CD4-positive, alpha-beta T cell treated with Interleukin-21 for 1 hour (primary cell): Measurements from ENCODE around the gene KCNK18.
A peak's percentile ranks its signal among the peaks of the same experiment; 100 is the strongest.

ENCODE experiments used
- DNase-seq: peaks from one replicate; pipeline ENCODE4 v3.0.0-alpha.2; 2020

Gene KCNK18

DNA sequence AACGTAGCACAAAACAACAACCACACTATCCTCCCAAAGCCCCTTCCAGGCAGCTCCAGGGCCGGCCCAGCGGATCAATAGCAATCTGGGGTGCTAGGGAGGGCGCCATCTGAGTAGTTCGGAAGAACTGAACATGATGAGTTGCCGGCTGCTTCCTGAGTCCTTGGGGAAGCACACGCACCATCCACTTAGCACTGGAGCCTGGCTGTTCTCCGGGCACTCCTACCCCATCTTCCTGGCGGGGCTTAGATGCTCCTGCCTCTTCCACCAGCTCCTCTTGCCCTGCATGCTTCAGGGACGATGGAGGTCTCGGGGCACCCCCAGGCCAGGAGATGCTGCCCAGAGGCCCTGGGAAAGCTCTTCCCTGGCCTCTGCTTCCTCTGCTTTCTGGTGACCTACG lies at the start of gene KCNK18:
TSS of gene KCNK18 (plus strand) at position 301 of the 400 bp plus-strand sequence. CDS start at position 301, 0 bp downstream.
- DNase-seq = no peak

DNA sequence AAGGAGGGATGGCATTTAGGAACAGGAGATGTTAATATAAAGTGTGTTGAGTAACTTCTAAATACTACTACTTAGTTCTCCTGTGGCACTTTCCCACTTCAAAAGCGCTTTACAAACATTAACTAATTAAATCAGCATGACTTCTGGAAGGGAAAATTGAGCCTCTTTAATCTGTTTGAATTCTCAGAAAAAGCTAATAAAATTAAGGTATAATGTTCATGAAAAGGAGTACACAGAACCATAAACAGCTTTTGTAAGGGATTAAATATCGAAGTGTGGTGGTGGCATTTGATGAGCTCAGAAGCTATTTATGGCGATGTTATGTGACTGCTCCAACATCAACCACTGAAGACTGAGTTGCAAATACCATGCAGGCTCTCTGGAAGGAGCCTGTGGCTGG lies 49.0 kb upstream of the KCNK18 start:
- no peak for DNase-seq

DNA sequence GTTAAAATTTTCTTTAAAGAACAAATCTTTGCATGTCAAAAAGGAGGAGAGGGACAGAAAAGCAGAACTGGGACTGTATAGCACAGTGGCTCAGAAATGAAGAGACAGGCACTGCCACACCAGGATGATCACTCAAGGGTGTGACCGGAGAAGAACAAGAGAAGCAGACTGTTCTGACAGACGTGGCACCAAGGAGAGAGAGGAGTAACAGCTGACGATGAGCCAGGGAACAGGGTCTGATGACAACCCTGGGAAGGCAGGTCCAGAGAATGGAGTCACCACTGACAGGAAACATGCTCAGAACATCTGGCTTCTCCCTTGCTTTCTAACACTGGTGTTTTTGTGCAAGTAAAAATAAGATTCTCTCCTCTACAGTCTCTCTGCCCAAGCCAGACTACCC lies 44.6 kb upstream of the KCNK18 start:
- DNase-seq = no peak

DNA sequence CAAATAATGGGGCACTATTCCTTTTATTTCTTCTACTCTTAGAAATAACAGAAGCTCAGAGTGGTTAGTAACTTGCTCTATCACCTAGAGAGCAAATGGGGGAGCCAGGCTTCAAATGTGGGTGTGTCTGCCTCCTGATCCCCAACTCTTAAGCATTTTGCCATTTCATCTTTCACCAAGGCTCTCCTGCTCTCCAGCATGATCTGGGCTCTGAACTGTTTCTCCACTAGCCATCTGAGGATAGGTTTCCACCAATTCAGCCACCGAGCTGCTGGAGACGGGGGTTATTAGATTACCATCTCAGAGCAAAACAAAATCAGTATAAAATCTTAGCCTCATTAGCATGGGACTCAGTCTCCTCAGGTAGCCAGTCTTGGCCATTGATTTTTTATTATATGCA lies 39.0 kb upstream of the KCNK18 start:
- DNase-seq = no peak

DNA sequence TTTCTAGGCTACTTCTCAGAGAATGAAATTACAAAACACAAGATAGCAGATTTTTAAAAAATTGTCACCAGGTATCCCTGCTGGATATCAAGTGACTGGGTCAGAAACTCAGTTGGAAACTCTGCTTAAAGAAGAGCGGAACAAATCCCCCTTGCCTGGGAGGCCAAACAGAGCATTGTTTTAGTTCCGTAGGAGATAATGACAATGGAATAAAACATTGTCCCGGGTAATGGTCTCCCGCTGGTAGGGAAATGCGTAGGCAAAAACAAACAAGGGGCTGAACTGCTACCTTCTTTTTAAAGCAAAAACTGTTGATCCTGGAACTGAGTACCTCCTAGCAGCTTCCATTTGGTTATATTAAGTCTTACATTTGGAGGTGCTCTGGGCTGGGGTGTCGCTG lies 37.9 kb upstream of the KCNK18 start:
- no peak for DNase-seq

DNA sequence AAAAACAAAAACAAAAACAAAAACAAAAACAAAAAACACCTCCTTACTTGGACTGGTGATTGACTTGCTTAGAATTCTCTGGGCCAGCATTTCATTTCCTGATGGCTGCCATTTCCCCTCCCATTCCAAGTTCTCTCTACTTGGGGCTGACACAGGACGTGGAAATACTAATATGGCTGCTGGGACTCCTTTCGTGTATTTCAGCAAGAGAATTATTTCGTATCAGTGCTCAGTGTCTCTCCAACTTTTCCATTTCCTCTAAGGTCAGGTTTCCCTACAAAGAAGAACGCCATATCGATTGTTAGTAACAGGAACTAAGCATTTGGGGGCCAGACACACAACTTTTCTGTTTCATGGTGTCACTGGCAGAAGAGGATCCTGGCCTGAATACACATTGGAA lies 36.7 kb upstream of the KCNK18 start:
- DNase-seq = no peak

DNA sequence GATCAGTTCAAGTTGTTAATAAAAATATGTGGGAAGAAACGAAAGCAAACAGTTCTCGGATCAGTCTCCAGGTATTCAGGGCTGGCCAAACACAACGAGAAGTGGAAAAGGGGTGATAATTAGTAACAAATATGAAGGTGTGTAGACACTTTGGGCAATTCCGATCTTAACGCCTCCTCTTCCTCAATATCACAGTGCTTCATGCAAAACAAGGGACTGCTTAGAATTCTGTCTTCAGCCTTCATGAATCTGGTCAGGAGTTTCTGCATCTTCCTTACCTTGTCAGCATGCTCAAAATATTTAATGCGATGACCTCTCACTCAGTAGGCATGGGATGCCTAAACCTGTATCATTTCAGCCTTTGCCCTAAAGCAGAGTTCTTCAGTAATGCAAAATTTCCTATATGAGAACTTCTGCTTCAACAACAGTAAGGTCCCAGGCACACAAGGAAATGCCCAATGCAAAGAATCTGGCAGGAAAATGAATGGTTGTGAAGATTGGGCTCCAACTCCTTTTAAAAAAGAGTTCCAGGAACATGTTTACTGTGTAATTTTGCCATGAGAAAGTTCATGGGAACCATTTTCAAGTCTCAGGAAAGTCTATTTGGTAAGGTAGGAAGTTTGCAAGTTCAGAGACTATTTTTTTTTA lies 35.8 kb upstream of the KCNK18 start:
- no peak for DNase-seq

DNA sequence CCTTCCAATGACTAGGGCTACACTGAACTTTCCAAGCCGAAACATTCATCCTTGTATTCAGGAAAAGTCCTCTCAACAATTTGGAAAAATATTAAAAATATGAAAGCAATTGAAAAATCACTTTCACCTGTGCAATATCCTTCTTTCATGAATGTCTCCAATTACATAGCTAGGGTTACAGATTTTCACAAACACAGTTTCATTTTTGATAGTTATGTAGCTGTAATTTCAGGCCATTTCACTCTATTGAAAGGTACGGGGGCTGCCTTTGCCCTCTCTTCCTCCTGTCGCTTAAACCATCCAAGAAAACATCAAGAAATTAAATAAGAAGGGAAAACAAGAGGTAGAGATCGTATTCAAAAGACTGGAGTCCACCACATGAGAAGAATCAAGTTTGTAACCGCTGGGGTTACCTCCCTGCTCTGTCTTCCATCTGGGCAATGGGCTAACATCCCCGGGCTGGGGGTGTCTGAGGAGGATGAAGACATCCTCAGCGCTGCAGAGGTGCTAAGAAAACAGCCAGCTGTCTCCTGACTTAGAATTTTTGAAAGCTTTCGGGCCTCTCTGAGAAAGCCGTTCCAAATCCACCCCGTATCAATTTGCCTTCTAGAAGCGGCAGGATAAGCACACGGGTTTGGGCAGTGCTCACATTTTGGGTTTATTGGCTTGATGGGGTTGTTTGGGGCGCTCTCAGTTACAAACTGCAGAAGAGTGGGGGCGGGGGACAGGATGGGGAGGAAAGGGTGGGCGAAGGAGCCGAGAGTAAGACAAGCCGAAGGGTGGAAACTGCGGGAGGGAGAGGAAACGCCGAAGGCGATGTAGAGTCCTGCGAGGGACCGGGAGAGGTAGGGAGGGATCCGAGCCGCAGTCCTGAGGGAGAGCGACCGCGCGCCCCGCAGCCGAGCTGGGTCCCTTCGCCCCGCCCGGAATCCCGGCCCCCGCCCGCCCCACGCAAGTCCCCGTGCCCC lies 34.9 kb upstream of the KCNK18 start:
- no peak for DNase-seq

DNA sequence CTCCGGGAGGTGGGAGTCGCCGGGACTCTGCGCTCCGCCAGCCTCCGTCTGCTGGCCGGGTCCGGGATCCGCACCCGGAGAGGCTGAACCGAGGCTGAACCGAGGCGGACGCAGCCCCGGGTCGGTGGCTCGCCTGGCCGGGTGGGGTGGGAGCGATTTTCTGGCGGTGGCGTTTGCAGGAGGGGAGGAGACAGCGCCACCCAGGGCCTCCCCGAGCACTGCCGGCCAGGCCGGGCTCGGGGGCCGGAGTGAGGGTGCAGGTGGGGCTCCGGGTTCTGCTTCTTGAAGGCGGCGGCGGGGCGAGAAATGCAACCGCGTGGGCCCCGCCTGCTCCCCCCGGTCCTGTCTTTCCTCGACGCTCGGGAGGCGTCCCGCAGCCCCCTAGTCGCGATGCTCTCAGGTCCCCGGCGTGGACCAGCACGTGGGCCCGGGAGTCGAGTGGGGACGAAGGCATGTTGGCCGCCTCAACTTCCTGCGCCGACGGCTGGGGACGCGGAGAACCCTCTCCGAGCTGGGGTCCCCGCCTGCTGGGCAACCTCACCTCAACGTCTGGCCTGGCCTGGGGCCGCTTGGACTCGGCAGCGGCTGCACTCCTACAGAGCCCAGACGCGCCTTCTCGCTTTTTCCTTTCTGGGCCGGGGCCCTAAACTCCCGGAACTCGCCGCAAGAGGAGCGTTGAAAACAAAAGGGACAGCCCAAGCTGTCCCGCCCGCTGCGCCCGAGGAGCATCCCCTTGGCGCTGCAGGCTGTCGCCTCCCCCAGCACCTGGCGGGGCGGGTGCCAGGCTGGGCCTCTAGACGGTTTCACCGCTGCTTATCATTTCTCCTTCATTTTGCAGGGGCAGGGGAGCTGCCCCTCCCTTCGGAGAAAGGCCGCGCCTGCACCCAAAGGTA lies 34.0 kb upstream of the KCNK18 start:
- no peak for DNase-seq

DNA sequence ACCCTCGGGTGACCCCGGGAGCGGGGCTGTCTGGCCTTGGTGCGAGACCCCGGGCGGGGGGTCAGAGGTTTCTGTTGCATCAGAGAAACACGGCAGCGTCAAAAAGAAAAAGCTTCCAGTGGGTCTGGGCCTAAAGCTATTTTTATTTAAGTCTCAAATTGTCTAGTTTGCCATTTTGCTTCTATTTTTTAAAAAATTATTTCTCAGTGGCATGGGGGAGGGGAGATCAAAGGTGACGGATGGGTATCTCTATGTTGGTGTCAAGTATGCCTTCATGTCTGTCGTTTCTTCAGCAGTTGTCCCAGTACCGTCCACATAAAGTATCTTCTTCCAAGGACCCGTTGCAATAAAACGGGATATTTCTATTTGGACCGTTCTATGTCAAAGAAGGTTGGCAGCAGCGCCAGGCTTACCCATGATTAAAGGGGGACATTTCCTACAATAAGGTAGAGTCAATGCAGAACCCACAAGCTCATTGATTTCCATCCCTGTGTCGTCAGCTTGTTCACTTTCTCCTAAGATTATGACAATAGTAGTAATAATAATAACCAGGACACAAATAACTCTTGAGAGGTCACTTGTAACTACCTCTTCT lies 33.2 kb upstream of the KCNK18 start:
- no peak for DNase-seq

DNA sequence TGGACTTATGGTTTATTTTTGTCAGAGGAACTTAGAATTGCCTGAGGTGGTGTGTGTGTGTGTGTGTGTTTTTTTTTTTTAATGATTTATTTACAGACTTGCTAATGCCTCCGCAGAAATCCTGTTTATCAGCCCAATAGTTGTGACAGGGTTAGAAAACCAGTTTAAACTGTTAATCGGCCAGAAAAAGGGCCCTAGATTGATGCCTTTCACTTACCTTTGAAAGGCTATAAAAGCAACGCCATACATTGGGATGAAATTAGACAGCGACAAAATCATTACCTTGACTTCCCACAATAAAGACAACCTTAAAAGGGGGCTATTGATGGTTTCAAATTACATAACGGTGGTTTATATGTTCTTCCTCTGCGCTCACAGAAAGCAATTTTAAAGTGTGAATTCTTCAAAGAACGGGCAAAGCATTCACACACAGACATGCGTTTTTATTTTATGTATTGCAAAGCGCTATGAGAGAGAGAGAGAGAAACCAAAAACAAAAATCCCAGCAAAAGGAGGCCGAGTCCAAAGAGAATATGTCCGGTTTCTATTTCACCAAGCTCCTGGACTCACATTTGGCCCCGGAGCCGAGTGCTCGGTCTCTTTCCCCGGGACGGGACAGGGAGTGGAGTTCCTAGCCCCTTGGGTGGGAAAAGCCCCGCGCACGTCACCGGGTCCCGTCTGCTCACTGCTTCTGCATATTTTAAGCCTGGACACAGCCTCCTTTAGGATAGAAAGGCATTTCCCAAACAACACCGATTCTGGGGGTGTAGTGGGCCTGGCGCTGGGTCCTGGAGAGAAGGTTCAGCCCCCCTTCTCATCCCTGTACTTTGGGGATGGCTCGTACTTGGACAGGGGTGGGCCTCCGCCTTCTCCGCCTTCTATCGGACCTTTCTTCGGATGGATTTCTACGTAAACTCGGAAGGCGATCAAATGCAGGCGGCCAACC lies 32.4 kb upstream of the KCNK18 start:
- no peak for DNase-seq

DNA sequence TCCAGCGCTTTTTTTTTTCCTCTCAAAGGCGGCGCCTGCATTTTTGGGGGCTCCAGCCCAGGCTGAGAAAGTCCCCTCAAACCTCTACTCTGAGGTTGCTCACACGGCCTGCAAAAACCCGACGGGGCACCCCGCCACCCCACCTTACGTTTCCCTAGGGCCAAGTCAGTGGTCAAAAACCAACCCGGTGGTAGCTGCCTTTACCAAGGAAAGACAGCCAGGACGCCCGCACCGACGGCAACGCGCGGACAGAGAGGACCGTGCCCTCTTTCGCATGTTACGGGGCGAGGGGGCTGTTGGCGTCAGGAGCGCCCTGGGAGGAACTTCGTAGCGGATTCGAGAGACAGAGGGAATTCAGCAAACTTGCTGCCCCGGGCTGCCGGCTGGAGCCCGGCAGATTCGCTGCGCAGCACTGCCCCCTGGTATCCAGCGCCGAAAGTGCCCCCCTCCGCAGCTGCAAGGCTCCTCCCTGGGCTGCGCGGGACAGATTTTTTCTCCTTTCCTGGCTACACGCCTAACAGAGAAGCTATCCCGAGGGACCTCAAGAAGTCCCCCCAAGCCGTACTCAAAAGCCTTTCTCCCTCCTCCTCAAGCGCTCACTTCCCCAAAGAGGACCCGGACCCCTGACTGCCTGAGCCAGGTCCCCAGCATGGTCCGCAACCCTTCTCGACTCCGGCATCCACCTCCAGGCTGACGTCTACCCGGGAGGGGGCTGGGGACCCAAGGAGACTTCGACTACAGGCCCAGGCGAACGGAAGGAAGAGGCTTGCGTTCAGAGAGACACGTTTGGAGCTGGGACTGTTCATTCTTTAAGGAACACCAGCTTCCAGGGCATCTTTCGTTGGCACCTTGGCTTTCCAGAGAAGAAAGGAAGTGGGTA lies 31.5 kb upstream of the KCNK18 start:
- DNase-seq = no peak

DNA sequence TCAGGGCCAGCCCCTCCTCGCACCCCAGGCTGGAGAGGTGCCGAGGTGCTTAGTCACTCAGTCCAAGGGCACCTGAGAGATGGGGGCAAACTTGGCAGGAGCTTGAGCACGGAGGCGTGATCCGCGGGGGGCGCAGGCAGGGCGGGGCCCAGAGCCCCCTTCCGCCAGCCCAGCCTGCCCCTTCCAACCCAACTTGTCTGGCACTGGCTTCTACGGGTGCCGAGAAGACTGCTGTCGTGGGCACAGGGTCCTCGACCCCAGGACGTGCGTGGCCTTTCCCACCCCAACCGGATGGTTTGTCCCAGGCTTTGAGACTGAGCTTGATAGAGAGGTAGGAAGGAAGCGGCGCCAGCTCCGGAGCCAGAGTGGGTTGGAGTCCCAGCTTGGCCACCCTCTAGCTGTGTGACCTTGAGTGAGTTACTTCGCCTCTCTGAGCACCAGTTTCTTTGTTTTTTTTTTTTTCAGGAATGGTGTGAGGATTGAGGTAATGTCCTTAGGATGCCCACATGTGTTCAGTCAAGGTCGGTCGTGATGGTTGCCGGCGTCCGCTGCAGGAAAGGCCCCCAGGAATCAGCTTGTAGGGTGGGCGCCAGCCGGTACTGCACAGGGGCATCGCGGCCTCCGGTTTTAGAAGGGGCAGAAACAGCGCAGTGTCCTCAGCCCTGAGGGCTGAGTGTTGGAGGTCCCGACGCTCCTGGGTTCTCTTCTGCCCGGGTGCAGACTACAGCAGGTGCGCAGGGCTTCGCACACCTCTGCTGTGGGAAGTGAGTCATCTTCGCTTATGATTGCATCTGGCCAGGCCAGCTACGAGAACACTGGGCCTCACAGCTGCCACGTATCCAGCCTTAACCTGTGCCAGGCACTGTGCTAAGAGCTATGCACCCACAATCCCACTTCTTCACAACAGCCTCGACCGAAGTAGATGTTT lies 30.6 kb upstream of the KCNK18 start:
- no peak for DNase-seq

DNA sequence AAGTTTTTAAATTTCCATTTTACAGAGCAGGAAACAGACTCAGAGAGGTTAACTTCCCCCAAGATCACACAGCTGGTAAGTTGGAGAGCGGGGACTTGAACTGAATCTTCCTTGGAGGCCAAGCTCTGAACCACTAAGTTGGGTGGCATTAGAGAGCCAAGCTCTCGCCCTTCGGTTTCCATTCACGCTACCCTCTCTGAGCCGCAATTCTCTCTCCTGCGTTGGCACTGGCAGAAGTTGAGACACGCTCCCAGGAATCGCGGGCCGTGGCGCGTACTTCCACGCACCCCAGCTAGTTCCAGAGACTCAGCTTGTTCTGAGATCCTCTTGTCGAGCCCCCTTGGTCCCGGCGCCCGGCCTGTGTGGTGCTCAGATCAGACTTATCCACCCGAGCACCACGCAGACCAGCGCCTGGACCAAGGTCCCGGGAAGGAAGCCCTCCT lies 29.9 kb upstream of the KCNK18 start:
- no peak for DNase-seq

DNA sequence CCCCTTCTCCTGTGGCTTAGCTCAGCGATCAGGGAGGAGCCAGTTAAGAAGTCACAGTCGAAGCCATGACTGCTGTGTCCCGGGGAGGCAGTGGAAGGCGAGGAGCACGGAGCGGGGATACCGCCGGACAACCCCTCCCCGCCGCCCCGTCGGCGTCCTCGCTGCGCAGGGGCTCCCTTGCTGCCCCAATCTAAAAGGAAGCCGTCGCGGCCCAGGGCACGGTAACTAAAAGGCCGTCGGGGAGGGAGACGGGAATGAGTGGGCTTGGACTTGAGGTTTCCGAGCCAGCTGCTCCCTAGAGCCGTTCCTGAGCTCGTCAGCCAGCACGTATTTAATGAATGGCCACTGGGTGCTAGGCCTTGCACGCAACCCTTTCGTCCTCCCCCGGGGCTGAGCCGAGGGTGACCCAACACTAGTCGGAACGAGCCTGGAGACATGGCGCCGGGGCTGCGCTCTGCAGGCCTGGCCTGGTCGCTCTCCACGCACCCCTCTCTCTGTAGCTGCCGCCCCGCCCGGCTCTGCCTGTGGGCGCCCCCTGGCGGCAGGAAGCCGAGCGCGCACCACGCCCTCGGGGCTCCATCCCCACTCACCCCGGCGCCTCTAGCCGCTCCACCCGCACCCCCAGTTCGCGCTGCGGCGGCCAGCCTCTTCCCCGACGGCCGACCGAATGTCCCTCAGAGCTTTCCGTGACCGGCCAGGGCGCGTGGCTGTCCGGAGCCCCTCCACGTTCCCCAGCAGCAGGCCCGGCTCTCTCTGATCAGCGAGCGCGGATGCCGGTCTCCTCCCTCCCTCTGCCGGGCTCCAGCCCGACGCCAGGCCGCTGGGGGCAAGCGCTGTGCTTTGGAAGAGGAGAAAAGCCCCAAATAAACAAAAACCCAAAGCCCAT lies 29.3 kb upstream of the KCNK18 start:
- DNase-seq = peak; percentile 63

DNA sequence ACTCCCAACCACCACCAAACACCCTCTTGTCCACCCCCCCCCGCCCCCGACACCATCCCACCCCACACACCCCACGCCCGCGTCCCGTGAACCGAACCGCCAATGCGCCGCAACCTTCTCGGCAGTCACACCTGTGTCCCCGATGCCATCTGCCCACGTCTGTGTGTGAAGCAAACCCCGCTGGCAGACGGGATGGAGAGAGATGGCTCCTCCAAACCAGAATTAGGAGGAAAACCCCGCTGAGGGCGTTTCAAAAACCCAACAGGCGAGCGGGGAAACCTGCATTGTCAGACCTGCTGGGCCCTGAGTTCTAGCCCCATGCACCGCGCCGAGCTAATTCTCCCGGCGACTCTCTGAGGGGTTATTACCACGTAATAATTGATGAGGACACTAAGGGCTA lies 28.6 kb upstream of the KCNK18 start:
- DNase-seq = no peak

DNA sequence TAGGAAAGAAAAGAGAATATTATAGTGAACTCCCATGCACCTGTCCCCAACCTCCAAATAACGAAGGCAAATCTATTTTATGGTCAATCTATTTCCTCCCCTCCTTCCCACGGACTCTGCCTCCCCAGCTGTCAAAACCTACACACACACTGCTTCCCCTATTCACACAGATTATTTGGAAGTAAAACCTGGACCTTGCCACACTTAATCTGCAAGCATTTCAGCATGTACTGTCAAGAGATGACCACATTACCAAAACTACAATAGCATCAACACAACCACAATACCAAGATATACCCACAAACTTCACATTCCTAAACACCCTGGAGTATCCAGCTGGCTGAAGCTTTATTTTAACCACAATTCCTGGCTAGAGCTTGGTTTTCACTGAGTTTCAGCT lies 27.8 kb upstream of the KCNK18 start:
- no peak for DNase-seq

DNA sequence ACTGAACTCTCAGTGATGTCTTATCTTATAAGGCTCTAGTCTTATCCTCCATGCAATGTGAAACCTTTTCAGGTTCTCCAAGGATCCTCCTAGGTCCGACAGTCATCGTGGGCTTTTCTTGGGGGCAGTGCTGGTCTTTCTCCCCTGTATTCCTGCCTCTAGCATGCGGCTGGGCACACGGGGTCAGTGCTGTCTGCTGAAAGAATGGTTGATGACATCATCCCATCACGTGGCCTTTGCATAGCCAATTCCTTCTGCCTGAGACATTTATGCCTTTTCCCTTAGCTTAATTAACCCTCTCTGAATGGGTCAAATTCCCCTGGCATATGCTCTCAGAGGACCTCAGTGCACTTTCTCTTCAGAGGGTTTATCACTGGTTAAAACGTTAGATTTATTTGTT lies 27.0 kb upstream of the KCNK18 start:
- DNase-seq = no peak
